Psoas muscle (tissue), 8 donors: ENCODE measurements around the gene TSC2. TPM values are rescaled to one million over a fixed set of nuclear protein-coding genes. Genes with fewer than 3 reads are reported as not detected.

Experiments
- ATAC-seq, 4 donors: fragments of 200-7000 bp; cut with Tn5 transposase; one replicate each; pipeline ENCODE4 v1.9.1; 2020; ENCODE audit warnings: moderate library complexity in 3 of 4, mild to moderate bottlenecking in 2 of 4
- DNase-seq, 2 donors: peaks; one replicate each; pipeline ENCODE4 v3.0.0-alpha.2; 2020
- H3K27ac ChIP-seq: fragments of 200-600 bp; one replicate; pipeline ENCODE4 v1.8.0; 2022
- H3K27me3 ChIP-seq, 3 donors: fragments of 200-600 bp in 1 of 3; one replicate each; pipeline versions ENCODE4 v1.6.1 to v1.8.0; 2013 to 2022; ENCODE audit warnings: low read length in 2 of 3, mild to moderate bottlenecking in 2 of 3, moderate library complexity in 1 of 3; ENCODE audit not compliant: insufficient read depth in 3 of 3
- H3K36me3 ChIP-seq, 2 donors: fragments of 200-600 bp in 1 of 2; one replicate each; pipeline versions ENCODE4 v1.6.1 to v1.8.0; 2013 to 2022; ENCODE audit warnings: low read depth in 1 of 2, mild to moderate bottlenecking in 1 of 2, moderate library complexity in 1 of 2; ENCODE audit not compliant: insufficient read depth in 1 of 2
- H3K4me1 ChIP-seq: fragments of 200-600 bp; one replicate; pipeline ENCODE4 v1.8.0; 2022
- H3K4me3 ChIP-seq: fragments of 200-600 bp; one replicate; pipeline ENCODE4 v1.8.0; 2022; ENCODE audit warnings: mild to moderate bottlenecking
- H3K9me3 ChIP-seq: fragments of 200-600 bp; one replicate; pipeline ENCODE4 v1.8.0; 2022
- WGBS, 3 donors: extraction: QIAGEN DNeasy Blood & Tissue Kit; methylation state at CpG; one replicate each; pipeline versions ENCODE4 v1.1.6 to v1.1.7; 2013; 5-methylcytosine and 5-hydroxymethylcytosine counted together
- intact Hi-C, 2 donors: fragments of 100-400 bp; cut with DNase I; formaldehyde crosslinking; loops; one replicate each; pipeline versions ENCODE4 v1.11.0 to v1.14.2; 2022
- polyA plus RNA-seq, 3 donors: library from polyadenylated mRNA; stranded (reverse); fragments of 200-250 nt; gene quantifications; one replicate each; pipeline ENCODE4 v1.2.3, GENCODE V29; 2013
- total RNA-seq, 4 donors: library from RNA; stranded (reverse); fragmentation: NEBNext Ultra II Directional in 2 of 4; extraction: Animal tissue kit (Norgen Biotek cat#: 25700) in 2 of 4; gene quantifications; one replicate each; pipeline versions ENCODE4 v1.2.1 to v1.2.4, GENCODE V29; 2021 to 2023
- TF ChIP-seq, protein P1 (sequence below): fragments of 200-600 bp; IDR thresholded peaks from one replicate; pipeline ENCODE4 v1.8.0; 2022; ENCODE audit warnings: antibody characterized with exemption
- donor health status: healthy with polysubstance abuse.
- donor health status: DM: no; HTN: no; CAD: no; lungs with moderate emphysema.
- donor health status: Bipolar disorder and iron deficiency.
- donor health status: healthy.
- donor health status: DM: yes; HTN: yes; CAD: no.
- donor health status: DM: no; HTN: no; CAD: no.
- donor health status: DM: no; HTN: no; CAD: no.
- donor health status: DM: yes; HTN: yes; CAD: no.

TSC2 gene
- total and polyA plus RNA-seq, 7 donors: 27.8 to 89.9 (median 60.8) TPM

DNA sequence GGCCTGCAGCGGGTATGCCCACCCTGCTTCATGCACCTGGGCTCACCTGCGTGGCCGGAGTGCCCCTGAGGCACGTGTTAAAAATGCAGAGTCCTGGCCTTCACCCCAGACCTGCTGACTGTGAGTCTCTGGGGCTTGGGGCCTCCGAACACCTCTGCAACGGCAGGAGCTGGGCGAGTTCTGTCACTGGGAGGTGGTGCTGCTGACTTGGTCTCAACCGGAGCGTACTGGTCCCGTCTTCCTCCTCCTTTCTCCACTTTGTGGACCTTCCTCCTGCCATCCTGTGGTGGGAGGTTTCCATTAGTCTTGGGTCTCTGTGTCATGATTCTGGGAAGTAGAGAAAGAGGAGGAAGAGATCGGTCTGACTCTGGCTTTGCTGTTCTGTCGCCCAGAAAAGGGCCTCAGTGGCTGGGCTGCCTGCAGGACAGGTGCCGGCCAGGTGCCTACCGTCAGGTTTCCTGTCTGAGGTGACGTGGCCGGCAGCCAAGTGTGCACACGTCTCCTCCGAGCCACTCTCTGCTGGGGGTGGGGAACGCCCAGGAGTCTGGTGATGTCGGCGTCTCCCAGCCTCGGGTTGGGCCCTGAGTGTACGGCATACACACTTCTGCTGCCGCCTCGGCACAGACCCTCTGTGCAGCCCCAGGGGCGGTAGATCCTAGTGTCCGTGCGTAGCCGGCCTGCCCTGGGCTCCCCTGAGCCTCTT is 6.9 kb downstream of the TSC2 start:
- intact Hi-C loops: no loop called here
- Histone ChIP-seq H3K27ac (no peak overlapping the region), H3K36me3 (peaks cover 0 to 82% of the 10 kb centered on the region in 2 donors), H3K27me3 (no peaks in the 10 kb centered on the region), H3K4me1 (no peaks in the 10 kb centered on the region), H3K9me3 (no peaks in the 10 kb centered on the region), H3K4me3 (no peak overlapping the region)
- TF ChIP-seq, protein P1, sequence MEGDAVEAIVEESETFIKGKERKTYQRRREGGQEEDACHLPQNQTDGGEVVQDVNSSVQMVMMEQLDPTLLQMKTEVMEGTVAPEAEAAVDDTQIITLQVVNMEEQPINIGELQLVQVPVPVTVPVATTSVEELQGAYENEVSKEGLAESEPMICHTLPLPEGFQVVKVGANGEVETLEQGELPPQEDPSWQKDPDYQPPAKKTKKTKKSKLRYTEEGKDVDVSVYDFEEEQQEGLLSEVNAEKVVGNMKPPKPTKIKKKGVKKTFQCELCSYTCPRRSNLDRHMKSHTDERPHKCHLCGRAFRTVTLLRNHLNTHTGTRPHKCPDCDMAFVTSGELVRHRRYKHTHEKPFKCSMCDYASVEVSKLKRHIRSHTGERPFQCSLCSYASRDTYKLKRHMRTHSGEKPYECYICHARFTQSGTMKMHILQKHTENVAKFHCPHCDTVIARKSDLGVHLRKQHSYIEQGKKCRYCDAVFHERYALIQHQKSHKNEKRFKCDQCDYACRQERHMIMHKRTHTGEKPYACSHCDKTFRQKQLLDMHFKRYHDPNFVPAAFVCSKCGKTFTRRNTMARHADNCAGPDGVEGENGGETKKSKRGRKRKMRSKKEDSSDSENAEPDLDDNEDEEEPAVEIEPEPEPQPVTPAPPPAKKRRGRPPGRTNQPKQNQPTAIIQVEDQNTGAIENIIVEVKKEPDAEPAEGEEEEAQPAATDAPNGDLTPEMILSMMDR: no peak
- 88 to 90% (median 89%) methylated on average over 28 to 29 of the region's 29 CpGs for whole genome bisulfite sequencing, 3 donors
- ATAC-seq: no peak
- DNase-seq: no peak

- 65 to 73% (median 65%) methylated on average over 15 of the region's 15 CpGs for WGBS, 3 donors
- ATAC-seq: peak in 3 of 4 donors; percentile 12 to 43 (median 32)
- TF ChIP-seq, protein P1: peak; percentile 11
- H3K36me3 ChIP-seq: peaks cover 3 to 85% of the 10 kb centered on the region in 2 donors
- H3K27ac ChIP-seq: no peak overlapping the region
- no peak for DNase-seq
- no peak overlapping the region for H3K4me3 ChIP-seq
- H3K9me3 ChIP-seq: no peaks in the 10 kb centered on the region
- no peaks in the 10 kb centered on the region for H3K27me3 ChIP-seq
- intact Hi-C loops: no loop called here
- H3K4me1 ChIP-seq: no peaks in the 10 kb centered on the region
Observed at GRCh38 chr16:2056077-2056476, 8.3 kb downstream of the TSC2 start.

DNA sequence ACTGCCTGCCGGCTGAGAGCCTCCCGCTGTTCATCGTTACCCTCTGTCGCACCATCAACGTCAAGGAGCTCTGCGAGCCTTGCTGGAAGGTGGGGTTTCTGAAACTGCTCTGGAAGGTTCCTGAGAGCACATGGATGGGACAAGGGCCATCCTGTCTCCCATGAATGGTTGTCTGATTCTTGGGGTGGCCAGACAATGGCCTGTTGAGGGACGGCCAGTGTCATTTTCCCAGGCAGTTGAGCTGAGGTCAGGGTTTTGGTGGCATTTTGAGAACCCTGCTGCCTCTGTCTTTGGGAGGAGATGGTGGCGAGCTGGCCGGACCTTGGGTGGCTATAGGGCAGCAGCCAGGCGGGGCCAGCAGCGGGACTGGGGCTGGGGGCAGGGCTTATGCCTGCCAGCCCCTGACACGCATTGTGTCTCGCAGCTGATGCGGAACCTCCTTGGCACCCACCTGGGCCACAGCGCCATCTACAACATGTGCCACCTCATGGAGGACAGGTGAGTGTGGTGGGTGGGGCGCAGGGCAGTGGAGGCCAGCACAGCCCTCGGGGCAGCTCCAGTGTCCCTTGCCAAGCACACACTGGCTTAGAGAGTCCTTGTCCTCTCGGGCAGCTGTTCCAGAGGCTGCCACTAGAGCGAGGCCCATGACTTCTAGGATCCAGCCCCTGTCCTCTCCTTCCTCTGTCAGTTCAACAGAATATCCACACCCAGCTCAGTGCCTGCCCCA is 9.1 kb downstream of the TSC2 start:
- no peaks in the 10 kb centered on the region for H3K4me1 ChIP-seq
- H3K27ac ChIP-seq: no peak overlapping the region
- H3K27me3 ChIP-seq: no peaks in the 10 kb centered on the region
- intact Hi-C loops: no loop called here
- peaks cover 3 to 84% of the 10 kb centered on the region in 2 donors for H3K36me3 ChIP-seq
- ATAC-seq (peak in 3 of 4 donors; percentile 8 to 32 (median 24)), DNase-seq (no peak)
- 83 to 88% (median 84%) methylated on average over 19 of the region's 19 CpGs for WGBS, 3 donors
- no peaks in the 10 kb centered on the region for H3K9me3 ChIP-seq
- no peak overlapping the region for H3K4me3 ChIP-seq
- TF ChIP-seq, protein P1: no peak

DNA sequence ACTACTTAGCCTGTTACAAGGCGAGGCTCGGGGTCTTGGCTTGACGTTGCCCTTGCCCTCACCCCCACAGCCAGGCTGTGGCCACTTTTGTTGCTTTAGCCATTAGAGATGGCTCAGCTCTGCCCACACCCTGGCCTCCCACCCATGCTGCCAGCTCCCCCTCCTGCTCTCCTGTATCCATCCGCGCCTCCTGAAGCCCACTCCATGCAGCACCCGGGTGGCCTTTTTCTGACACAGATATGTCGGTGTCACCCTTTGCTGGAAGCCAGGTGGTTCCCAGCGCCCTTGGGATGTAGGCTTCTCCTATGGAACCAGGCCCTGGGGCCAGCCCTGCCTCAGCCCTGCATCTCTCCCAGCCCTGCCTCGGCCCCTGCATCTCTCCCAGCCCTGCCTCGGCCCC is 9.7 kb downstream of the TSC2 start:
- ATAC-seq: no peak

More for the DNA sequence above, 9.7 kb downstream of the TSC2 start:
- Histone ChIP-seq H3K36me3 (peaks cover 3 to 84% of the 10 kb centered on the region in 2 donors), H3K27ac (no peak overlapping the region), H3K9me3 (no peaks in the 10 kb centered on the region), H3K4me1 (no peaks in the 10 kb centered on the region), H3K27me3 (no peaks in the 10 kb centered on the region), H3K4me3 (no peak overlapping the region)
- WGBS, 3 donors: 83 to 92% (median 89%) methylated on average over 8 to 10 of the region's 10 CpGs
- intact Hi-C loops: no loop called here
- DNase-seq: no peak
- TF ChIP-seq, protein P1: no peak
